Skeletal muscle tissue (tissue), 4 donors: ENCODE data around the gene CDH4. TPM values are rescaled to one million over a fixed set of nuclear protein-coding genes. Genes with fewer than 3 reads are reported as not detected.

Experiments used
- H3K27ac ChIP-seq: one replicate; pipeline ENCODE4 v1.7.0; 2013; ENCODE audit warnings: mild to moderate bottlenecking, low read depth, low read length, inconsistent platforms
- H3K27me3 ChIP-seq, 3 donors: one replicate each; pipeline ENCODE4 v1.7.0; 2013; ENCODE audit warnings: low read length in 3 of 3; ENCODE audit not compliant: control insufficient read depth in 3 of 3, insufficient read depth in 3 of 3
- H3K36me3 ChIP-seq, 3 donors: one replicate each; pipeline ENCODE4 v1.7.0; 2013; ENCODE audit warnings: low read length in 3 of 3; ENCODE audit not compliant: control insufficient read depth in 3 of 3, insufficient read depth in 3 of 3
- H3K4me1 ChIP-seq, 3 donors: one replicate each; pipeline ENCODE4 v1.7.0; 2013; ENCODE audit warnings: low read length in 3 of 3, mild to moderate bottlenecking in 3 of 3; ENCODE audit not compliant: control insufficient read depth in 3 of 3, insufficient read depth in 3 of 3
- H3K4me3 ChIP-seq, 3 donors: one replicate each; pipeline ENCODE4 v1.7.0; 2013; ENCODE audit warnings: low read length in 3 of 3
- H3K9ac ChIP-seq, 3 donors: one replicate each; pipeline ENCODE4 v1.7.0; 2013; ENCODE audit warnings: low read length in 3 of 3, mild to moderate bottlenecking in 3 of 3, moderate library complexity in 2 of 3, low read depth in 1 of 3
- H3K9me3 ChIP-seq, 3 donors: one replicate each; pipeline ENCODE4 v1.7.0; 2013; ENCODE audit warnings: low read length in 3 of 3; ENCODE audit not compliant: control insufficient read depth in 3 of 3
- total RNA-seq: library from RNA; depleted of rRNA; stranded (reverse); fragments of >200 nt; gene quantifications from one replicate; pipeline ENCODE4 v1.2.3, GENCODE V29; 2014
- donor health status: Osteomylitis.

Gene CDH4
- total RNA-seq, 1 donor from 2014 or later: 0.52 TPM

DNA sequence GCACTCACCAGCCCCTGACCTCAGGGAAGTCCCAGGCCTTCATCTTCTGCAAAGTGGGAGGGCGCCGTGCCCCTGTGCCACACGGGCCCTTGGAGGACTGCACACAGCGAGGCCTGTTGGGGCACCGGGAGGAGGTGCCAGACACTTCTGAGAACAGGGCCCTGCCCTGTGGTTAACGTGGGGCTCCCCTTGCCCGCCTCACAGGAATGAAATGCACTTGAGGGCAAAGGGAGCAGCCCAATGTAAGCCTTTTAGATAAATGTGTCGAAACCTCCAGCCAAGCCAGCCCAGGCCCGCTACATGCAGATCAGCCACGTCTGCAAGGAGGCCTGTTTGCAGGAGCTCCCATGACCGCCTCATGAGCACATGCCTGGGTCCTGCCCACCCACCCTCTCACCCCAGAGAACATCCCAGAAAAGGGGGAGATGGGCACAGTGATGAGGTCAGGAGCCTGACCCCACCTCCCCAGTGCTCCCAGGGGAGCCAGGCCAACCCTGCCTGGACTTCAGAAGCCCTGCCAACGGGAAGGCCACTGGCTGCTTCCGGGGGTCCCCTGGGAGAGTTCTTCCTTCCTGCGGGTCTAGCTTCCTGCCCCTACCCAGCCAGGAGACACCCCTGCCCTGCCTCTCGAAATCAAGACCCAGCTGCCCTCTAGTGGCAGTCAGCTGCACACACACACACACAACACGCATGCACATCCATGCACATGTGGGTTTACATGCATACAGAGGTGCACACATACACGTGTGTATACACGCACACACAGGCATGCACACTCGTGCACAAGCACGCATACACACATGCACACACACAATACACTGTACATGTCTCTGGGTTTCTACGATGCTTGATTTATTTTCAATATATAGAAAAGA, 634.9 kb downstream of the CDH4 start:
- no peak overlapping the region for H3K4me3 ChIP-seq
- H3K4me1 ChIP-seq: no peaks in the 10 kb centered on the region
- no peaks in the 10 kb centered on the region for H3K9me3 ChIP-seq
- H3K27me3 ChIP-seq: peaks cover 3 to 24% (median 13%) of the 10 kb centered on the region in 3 donors
- H3K36me3 ChIP-seq: no peaks in the 10 kb centered on the region
- H3K27ac ChIP-seq: no peak overlapping the region
- H3K9ac ChIP-seq: no peak overlapping the region

DNA sequence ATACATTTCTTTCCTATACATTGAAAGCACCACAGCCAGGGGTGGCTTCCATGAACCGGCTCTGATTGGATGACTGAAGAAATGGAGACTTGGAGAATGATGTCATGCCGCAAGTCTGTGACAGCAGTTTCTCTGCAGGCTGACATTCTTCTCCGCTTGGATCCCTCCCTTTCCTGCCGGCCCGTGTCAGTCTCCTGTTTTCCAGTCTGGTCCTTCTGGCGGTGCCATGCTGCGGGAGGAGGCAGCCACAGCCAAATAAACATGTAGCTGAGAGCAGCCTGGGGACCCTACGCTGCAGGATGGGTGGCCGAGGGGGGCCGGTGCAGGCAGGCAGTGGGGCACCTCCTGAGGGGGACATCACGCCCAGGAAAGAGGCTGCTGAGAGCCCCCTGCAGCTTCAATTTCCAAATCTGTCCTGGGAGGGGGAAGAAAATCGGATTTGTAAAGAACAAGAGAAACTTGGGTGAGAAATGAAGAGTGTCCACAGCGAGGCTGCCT, 635.6 kb downstream of the CDH4 start:
- Histone ChIP-seq H3K9me3 (no peaks in the 10 kb centered on the region), H3K27ac (no peak overlapping the region), H3K4me3 (no peak overlapping the region), H3K4me1 (no peaks in the 10 kb centered on the region), H3K27me3 (peaks cover 0 to 20% (median 12%) of the 10 kb centered on the region in 3 donors), H3K9ac (no peak overlapping the region), H3K36me3 (no peaks in the 10 kb centered on the region)

DNA sequence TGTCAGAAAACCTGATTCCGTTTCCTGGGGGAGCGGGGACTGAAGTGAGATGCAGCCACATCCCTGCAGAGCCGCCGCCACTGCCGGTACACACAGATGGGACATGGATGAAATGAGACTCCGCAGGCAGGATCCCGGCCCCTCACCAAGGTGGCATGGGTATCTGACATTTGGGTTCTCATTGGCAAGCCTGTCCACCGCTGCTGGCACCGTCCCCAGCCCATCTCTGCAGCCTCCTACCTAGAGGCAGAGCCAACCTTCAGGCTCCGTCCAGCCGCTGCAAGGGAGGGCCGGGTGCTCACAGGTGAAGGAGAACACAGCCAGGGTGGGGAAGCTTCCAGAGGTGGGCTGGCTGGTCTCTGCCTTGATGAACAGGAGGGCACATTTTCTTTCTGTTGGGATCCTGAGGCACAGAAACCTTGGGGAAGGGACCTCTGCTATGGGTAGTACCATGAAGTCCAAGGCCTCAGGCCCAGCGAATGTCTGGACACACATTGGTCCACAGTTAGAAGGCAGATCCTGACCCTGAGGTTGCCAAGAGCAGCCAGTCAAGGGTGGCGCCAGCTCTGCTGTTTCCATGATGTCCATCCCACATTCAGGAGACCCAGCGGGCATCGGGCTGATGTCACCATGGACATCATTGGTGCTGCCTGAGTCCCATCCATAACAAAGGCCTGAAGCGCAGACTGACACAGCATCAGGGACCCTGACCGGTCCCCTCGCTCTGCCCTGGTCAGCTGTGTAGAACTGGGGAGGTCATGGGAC, 636.2 kb downstream of the CDH4 start:
- Histone ChIP-seq H3K36me3 (no peaks in the 10 kb centered on the region), H3K4me3 (no peak overlapping the region), H3K27ac (no peak overlapping the region), H3K27me3 (peaks cover 0 to 17% (median 8%) of the 10 kb centered on the region in 3 donors), H3K4me1 (no peaks in the 10 kb centered on the region), H3K9me3 (no peaks in the 10 kb centered on the region), H3K9ac (no peak overlapping the region)

DNA sequence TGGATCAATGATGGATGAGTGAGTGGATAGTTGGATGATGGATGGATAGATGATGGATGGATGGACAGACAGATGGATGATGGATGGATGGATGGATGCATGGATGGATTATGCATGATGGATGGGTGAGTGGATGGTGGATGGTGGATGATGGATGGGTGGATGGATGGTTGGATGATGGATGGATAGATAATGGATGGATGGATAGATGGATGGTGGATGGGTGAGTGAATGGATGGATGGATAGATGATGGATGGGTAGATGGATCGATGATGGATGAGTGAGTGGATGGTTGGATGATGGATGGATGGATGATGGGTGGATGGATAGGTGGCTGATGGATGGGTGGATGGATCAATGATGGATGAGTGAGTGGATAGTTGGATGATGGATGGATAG, 637.6 kb downstream of the CDH4 start:
- no peaks in the 10 kb centered on the region for H3K36me3 ChIP-seq
- no peak overlapping the region for H3K27ac ChIP-seq
- no peaks in the 10 kb centered on the region for H3K9me3 ChIP-seq
- peaks cover 0 to 10% (median 0%) of the 10 kb centered on the region in 3 donors for H3K27me3 ChIP-seq
- no peak overlapping the region for H3K4me3 ChIP-seq
- H3K4me1 ChIP-seq: no peaks in the 10 kb centered on the region
- H3K9ac ChIP-seq: no peak overlapping the region

DNA sequence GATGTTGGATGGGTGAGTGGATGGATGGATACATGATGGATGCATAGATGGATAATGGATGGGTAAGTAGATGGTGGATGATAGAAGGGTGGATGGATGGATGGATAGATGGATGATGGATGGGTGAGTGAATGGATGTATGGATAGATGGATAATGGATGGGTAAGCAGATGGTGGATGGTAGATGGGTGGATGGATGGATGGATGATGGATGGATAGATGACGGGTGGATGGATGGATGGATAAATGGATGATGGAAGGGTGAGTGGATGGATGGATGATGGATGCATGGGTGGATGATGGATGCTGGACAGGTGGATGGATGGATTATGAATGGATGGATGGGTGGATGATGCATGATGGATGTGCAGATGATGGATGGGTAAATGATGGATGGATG, 638.1 kb downstream of the CDH4 start:
- peaks cover 0 to 10% (median 0%) of the 10 kb centered on the region in 3 donors for H3K27me3 ChIP-seq
- H3K4me3 ChIP-seq: no peak overlapping the region
- no peaks in the 10 kb centered on the region for H3K9me3 ChIP-seq
- H3K36me3 ChIP-seq: no peaks in the 10 kb centered on the region
- H3K27ac ChIP-seq: no peak overlapping the region
- no peaks in the 10 kb centered on the region for H3K4me1 ChIP-seq
- no peak overlapping the region for H3K9ac ChIP-seq

DNA sequence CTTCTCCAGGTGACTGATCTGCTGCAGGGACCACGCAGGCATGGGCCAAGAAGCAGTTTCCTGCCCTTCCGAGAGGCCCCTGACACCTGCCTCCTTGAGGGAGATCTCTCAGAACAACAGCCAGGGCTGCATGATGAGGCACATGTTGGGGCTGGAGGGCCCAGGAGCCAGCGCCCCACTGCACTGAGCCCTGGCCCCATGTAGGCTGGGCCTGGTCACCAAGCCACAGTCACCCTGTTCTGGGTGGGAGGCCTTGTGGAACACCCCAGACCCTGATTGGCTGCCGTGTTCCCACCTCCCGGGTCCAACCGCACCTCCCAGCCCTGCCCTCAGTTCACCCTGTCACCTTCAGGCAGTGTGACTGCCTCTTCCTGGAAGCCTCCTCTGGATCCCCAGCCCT, 639.4 kb downstream of the CDH4 start:
- H3K4me3 ChIP-seq: no peak overlapping the region
- H3K27me3 ChIP-seq: peaks cover 0 to 10% (median 0%) of the 10 kb centered on the region in 3 donors
- no peaks in the 10 kb centered on the region for H3K4me1 ChIP-seq
- H3K9ac ChIP-seq: no peak overlapping the region
- no peak overlapping the region for H3K27ac ChIP-seq
- H3K9me3 ChIP-seq: no peaks in the 10 kb centered on the region
- no peaks in the 10 kb centered on the region for H3K36me3 ChIP-seq

DNA sequence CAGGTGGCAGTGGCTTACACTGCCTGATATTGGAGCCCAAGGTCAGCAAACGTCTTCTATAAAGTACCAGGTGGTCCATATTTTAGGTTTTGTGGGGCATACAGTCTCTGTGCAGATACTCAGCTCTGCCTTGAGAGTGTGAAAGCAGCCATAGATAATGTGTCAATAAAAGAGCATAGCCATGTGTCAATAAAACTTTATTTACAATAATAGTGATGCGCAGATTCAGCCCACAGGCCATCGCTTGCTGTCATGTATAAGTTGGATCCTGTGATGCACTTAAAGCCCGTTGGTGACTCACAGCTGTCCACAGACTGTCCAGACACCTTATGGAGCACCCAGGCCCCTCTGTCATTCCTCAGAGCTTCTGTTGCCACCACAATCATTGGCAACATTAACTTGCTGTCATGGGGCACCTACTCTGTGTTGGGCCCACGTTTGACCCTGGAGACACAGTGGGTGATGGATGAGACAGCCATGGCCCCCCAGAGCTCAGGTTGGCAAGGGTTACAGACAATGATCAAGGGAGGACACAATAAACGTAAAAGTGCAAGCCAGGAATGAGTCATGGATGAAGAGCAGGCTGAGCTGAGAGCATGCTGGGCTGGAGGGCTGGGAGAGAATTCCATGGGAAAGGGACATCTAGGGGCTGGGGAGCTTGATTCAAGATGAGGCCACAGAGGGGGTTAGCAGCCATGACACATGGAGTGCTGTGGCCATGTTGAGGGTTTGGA, 640.0 kb downstream of the CDH4 start:
- no peak overlapping the region for H3K4me3 ChIP-seq
- H3K4me1 ChIP-seq: no peaks in the 10 kb centered on the region
- H3K9me3 ChIP-seq: no peaks in the 10 kb centered on the region
- no peaks in the 10 kb centered on the region for H3K36me3 ChIP-seq
- H3K9ac ChIP-seq: no peak overlapping the region
- H3K27ac ChIP-seq: no peak overlapping the region
- peaks cover 0 to 14% (median 0%) of the 10 kb centered on the region in 3 donors for H3K27me3 ChIP-seq

DNA sequence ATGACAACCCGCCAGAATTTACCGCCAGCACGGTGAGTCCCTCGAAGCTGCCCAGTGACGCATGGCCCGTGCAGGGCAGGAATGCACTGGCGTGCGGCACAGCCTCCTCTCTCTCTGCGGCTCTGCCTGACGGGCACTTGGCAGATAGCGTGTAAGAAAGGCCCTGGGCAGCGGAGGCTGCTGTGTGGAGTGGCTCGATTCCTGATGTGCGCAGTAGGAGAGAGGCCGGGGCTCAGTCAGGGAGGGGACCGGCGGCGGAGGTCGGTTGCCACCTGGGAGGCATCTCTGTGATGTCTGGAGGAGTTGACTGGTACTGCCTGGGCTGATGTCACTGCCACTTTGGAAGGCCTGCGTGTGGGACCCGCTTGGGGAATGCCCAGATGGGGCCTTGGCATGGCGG, 643.0 kb downstream of the CDH4 start:
- H3K27me3 ChIP-seq: peaks cover 2 to 13% (median 11%) of the 10 kb centered on the region in 3 donors
- no peaks in the 10 kb centered on the region for H3K4me1 ChIP-seq
- H3K9ac ChIP-seq: no peak overlapping the region
- H3K9me3 ChIP-seq: no peaks in the 10 kb centered on the region
- no peak overlapping the region for H3K4me3 ChIP-seq
- no peaks in the 10 kb centered on the region for H3K36me3 ChIP-seq
- H3K27ac ChIP-seq: no peak overlapping the region

DNA sequence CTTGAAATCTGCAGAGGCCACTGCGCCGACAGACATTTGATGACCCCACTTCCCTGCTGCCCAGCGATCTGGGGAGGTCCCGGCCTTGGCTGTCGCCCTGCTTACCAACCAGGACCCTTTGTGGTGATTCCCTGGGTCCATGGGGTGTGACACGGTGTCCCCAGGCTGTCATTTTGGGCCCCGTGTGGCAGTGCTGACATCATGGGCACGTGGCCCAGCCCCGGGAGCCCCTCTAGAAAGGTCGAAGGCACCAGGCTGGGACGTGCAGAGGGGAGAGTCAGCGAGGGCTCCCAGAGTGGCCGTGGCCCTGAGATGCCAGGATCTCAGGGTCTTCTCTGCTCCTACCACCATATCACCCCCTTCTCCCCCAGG, 643.6 kb downstream of the CDH4 start:
- Histone ChIP-seq H3K27me3 (peaks cover 8 to 18% (median 17%) of the 10 kb centered on the region in 3 donors), H3K27ac (no peak overlapping the region), H3K4me1 (no peaks in the 10 kb centered on the region), H3K9me3 (no peaks in the 10 kb centered on the region), H3K4me3 (no peak overlapping the region), H3K36me3 (no peaks in the 10 kb centered on the region), H3K9ac (no peak overlapping the region)
